Measurements from ENCODE around the gene CACNA1B.

- TF ChIP-seq CTCF (IDR thresholded peaks at IDR 0.05) (no peak), POLR2A (IDR thresholded peaks at IDR 0.05) (no peak)
Measured at GRCh38 chr9:137959641-137960411, 82.2 kb downstream of the CACNA1B start.
